Endothelial cell of umbilical vein (primary cell): ENCODE data around the gene CXADR. TPM values are rescaled to one million over a fixed set of nuclear protein-coding genes. Genes with fewer than 3 reads are reported as not detected.

Experiments
- BruUV-seq: library from RNA; stranded (reverse); fragments of 400-500 nt; replicated peaks from 2 replicates; lab custom pipeline; 2021; lab: Mats Ljungman, UMichigan
- CTCF ChIA-PET: fragments of 300-600, 350-600 bp; sonication (Branson Sonifier 250); formaldehyde crosslinking; loops from one replicate; lab custom pipeline; 2021; ENCODE audit warnings: antibody characterized with exemption, inconsistent platforms; lab: Charles Lee
- POLR2A ChIA-PET: fragments of 300-600, 350-600 bp; sonication (Branson Sonifier 250); formaldehyde crosslinking; loops from one replicate; lab custom pipeline; 2021; ENCODE audit warnings: antibody characterized with exemption, inconsistent platforms; lab: Charles Lee
- DNase-seq: peaks from one replicate; pipeline ENCODE4 v3.0.0-alpha.2; 2011; ENCODE audit warnings: low read depth, low spot score
- FAIRE-seq: peaks from 2 replicates; lab custom pipeline; 2011; peaks lifted over from hg19 to GRCh38; lab: Jason Lieb, UNC
- H2AFZ ChIP-seq: 2 replicates; pipeline ENCODE4 v1.6.0; 2012; ENCODE audit warnings: low read depth, low read length, control low read depth, inconsistent platforms
- H3K27ac ChIP-seq: 2 replicates; pipeline ENCODE4 v1.5.1; 2011; ENCODE audit warnings: low read depth, mild to moderate bottlenecking, control low read depth, low read length, moderate library complexity; ENCODE audit not compliant: insufficient read depth
- H3K27me3 ChIP-seq, 2 experiments: 2 replicates each; pipeline versions ENCODE4 v1.6.0 to v1.6.1; 2011; ENCODE audit warnings: low read length in 2 of 2, mixed read lengths in 1 of 2; ENCODE audit not compliant: control insufficient read depth in 2 of 2, insufficient read depth in 2 of 2
- H3K36me3 ChIP-seq, 2 experiments: 2 replicates in 1 of 2; 3 replicates in 1 of 2; pipeline ENCODE4 v1.5.1; 2011; ENCODE audit warnings: low read length in 2 of 2, mild to moderate bottlenecking in 1 of 2, moderate library complexity in 1 of 2; ENCODE audit not compliant: control insufficient read depth in 2 of 2, insufficient read depth in 2 of 2; ENCODE audit errors: extremely low read depth in 1 of 2
- H3K4me1 ChIP-seq: 3 replicates; pipeline ENCODE4 v1.5.1; 2011; ENCODE audit warnings: mild to moderate bottlenecking, low read length; ENCODE audit not compliant: control insufficient read depth, insufficient read depth; ENCODE audit errors: extremely low read depth
- H3K4me2 ChIP-seq: 2 replicates; pipeline ENCODE4 v1.6.1; 2011; ENCODE audit warnings: low read length, control low read depth, mixed read lengths; ENCODE audit not compliant: insufficient read depth
- H3K4me3 ChIP-seq, 3 experiments: fragments of 200-600 bp in 1 of 3; sonication (generic), shearing (Covaris generic) in 1 of 3; replicated peaks in 1 of 3; 2 replicates each; pipeline ENCODE4 v1.5.1; 2011 to 2016; ENCODE audit warnings: control low read depth in 3 of 3, low read length in 3 of 3, mild to moderate bottlenecking in 2 of 3, inconsistent platforms in 1 of 3, low read depth in 1 of 3, moderate library complexity in 1 of 3; ENCODE audit not compliant: insufficient read depth in 1 of 3
- H3K79me2 ChIP-seq: 2 replicates; pipeline ENCODE4 v1.6.0; 2012; ENCODE audit warnings: low read length, inconsistent platforms; ENCODE audit not compliant: control insufficient read depth, insufficient read depth
- H3K9ac ChIP-seq: replicated peaks from 2 replicates; pipeline ENCODE3; 2011; ENCODE audit warnings: low read length, control low read depth; ENCODE audit not compliant: insufficient read depth; ENCODE audit errors: extremely low read depth
- H3K9me1 ChIP-seq: replicated peaks from 3 replicates; pipeline ENCODE4 v1.6.0; 2011; ENCODE audit warnings: mild to moderate bottlenecking, low read length; ENCODE audit not compliant: control insufficient read depth, insufficient read depth; ENCODE audit errors: extremely low read depth
- H3K9me3 ChIP-seq: replicated peaks from 2 replicates; pipeline ENCODE4 v1.5.1; 2012; ENCODE audit warnings: low read length, inconsistent platforms; ENCODE audit not compliant: control insufficient read depth, insufficient read depth
- H4K20me1 ChIP-seq: replicated peaks from 2 replicates; pipeline ENCODE3; 2011; ENCODE audit warnings: mild to moderate bottlenecking, low read length; ENCODE audit not compliant: control insufficient read depth, insufficient read depth; ENCODE audit errors: extremely low read depth
- GATA2 ChIP-seq: IDR thresholded peaks from 2 replicates; pipeline ENCODE4 v1.7.0; 2011; ENCODE audit warnings: low read depth, mild to moderate bottlenecking, moderate library complexity, mixed read lengths, low read length; ENCODE audit not compliant: insufficient read length, insufficient read depth
- MYC ChIP-seq: IDR thresholded peaks from one replicate; pipeline ENCODE4 v1.6.1; 2011; ENCODE audit warnings: mild to moderate bottlenecking, low read depth, low read length
- dilution Hi-C: fragments of 300-500 bp; cut with MboI; formaldehyde crosslinking; loops from one replicate; pipeline ENCODE4 v1.15.0; 2019; ENCODE audit warnings: low sequenced_read_pairs; ENCODE audit not compliant: extremely low pct_ligation_motif_present
- intact Hi-C: fragments of 100-400 bp; cut with micrococcal nuclease; formaldehyde crosslinking; loops from one replicate; pipeline ENCODE4 v1.10.0; 2022
- polyA plus RNA-seq, 4 experiments: library from polyadenylated mRNA; depleted of rRNA in 3 of 4; stranded (reverse) in 3 of 4; unstranded in 1 of 4; fragments of >200 nt; gene quantifications; 2 replicates each; pipeline versions ENCODE4 v1.2.1 to v1.2.3, GENCODE V29; 2011 to 2012; ENCODE audit warnings: missing spikeins in 1 of 4
- total RNA-seq: library from RNA; stranded (reverse); gene quantifications from 2 replicates; pipeline ENCODE4 v1.2.3, GENCODE V29; 2021
- TF ChIP-seq, protein P1 (sequence below), 2 donors: IDR thresholded peaks; 1 replicate in 1 of 2; 2 replicates in 1 of 2; pipeline ENCODE4 v1.5.1; 2011; ENCODE audit warnings: low read length in 2 of 2, mild to moderate bottlenecking in 2 of 2, moderate library complexity in 2 of 2, control low read depth in 1 of 2, inconsistent platforms in 1 of 2, low read depth in 1 of 2; ENCODE audit not compliant: insufficient read depth in 1 of 2; ENCODE audit errors: extremely low read depth in 1 of 2
- TF ChIP-seq, protein P2 (sequence below): IDR thresholded peaks from 2 replicates; pipeline ENCODE4 v1.6.1; 2011; ENCODE audit not compliant: insufficient read depth, insufficient read length

CXADR gene
- total and polyA plus RNA-seq, 2 donors (not counting 3 experiments of a cell fraction or from before 2014, with no cell fraction given) = 3.2 to 12.2 TPM

DNA sequence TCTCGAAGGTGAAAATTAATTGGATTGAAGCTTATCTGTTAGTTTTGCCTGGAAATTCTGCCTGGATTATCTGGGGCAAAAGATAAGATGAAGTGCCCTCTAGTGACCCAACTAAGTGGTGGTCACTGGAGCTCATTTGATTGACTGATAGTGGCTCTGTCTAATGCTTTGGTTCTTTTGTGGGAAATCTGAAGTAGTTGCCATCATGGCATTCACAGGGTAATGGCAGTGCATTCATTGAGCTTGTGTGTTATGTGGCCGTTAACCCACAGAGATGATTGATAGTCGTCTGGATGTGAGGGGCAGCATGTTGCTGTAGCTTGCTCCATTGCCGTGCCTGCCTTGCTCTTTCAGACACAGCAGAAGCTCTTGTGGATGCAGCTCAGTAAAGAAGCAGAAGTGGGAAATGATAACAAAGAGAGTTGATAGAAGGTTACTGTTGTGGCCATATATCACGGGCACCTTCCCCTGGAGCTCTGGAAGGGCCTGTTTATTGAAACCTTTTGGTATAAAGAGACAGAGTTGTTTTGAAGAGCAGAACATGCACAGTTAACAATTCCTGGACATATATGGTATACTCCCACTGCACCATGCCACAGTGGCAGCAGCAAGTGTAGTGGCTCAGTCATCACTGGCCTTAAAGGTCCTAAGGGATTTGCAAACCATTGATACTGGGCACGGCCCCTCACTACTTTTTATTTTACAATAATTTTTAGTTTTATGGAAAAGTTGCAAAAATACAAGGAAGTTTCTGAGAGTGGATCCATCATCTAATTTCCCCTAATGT lies 42.0 kb downstream of the CXADR start:
- Histone ChIP-seq H3K4me1 (no peaks in the 10 kb centered on the region), H3K4me2 (no peak overlapping the region), H3K36me3 (no peaks in the 10 kb centered on the region), H3K4me3 (no peak overlapping the region), H3K79me2 (no peaks in the 10 kb centered on the region), H3K9ac (no peak overlapping the region), H4K20me1 (no peaks in the 10 kb centered on the region), H3K9me1 (no peaks in the 10 kb centered on the region), H3K27me3 (no peaks in the 10 kb centered on the region), H3K9me3 (no peaks in the 10 kb centered on the region), H3K27ac (no peak overlapping the region), H2AFZ (no peak overlapping the region)
- dilution Hi-C loops (no loop called here), intact Hi-C loops (loop anchor here (1.0 to 2.0 kb wide), 2 partner anchors 42 to 168 kb away; partner anchors contain the start of gene CXADR)
- peak; percentile 25 for DNase-seq
- CTCF ChIA-PET = interaction anchor here (0.6 to 2.4 kb wide), 37 partner anchors 10 to 1473 kb away, joined by 3 to 312 read pairs (median 5); partner anchors contain the start of gene CXADR
- TF ChIP-seq, protein P1, sequence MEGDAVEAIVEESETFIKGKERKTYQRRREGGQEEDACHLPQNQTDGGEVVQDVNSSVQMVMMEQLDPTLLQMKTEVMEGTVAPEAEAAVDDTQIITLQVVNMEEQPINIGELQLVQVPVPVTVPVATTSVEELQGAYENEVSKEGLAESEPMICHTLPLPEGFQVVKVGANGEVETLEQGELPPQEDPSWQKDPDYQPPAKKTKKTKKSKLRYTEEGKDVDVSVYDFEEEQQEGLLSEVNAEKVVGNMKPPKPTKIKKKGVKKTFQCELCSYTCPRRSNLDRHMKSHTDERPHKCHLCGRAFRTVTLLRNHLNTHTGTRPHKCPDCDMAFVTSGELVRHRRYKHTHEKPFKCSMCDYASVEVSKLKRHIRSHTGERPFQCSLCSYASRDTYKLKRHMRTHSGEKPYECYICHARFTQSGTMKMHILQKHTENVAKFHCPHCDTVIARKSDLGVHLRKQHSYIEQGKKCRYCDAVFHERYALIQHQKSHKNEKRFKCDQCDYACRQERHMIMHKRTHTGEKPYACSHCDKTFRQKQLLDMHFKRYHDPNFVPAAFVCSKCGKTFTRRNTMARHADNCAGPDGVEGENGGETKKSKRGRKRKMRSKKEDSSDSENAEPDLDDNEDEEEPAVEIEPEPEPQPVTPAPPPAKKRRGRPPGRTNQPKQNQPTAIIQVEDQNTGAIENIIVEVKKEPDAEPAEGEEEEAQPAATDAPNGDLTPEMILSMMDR (IDR thresholded peaks at IDR 0.05; ENCODE audit: extremely low read depth in 1 of 2, insufficient read depth in 1 of 2, low read depth in 1 of 2, low read length in 2 of 2) = peak; percentile 23 to 30
- TF ChIP-seq, protein P2, sequence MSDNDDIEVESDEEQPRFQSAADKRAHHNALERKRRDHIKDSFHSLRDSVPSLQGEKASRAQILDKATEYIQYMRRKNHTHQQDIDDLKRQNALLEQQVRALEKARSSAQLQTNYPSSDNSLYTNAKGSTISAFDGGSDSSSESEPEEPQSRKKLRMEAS = no peak
- TF ChIP-seq GATA2 = peak; percentile 49
- no peak for TF ChIP-seq MYC
- no TSS peak for BruUV-seq
- POLR2A ChIA-PET = interaction anchor here (0.9 kb wide), 1 partner anchor 168 kb away, joined by 3 read pairs; no protein-coding TSS in a partner anchor
- peak; percentile 58 for FAIRE-seq
